H9 (cell line): ENCODE measurements around the gene GLP2R. TPM values are rescaled to one million over a fixed set of nuclear protein-coding genes. Genes with fewer than 3 reads are reported as not detected.

Source experiments
- DNase-seq: peaks from one replicate; pipeline ENCODE4 v3.0.0-alpha.2; 2017
- H2AFZ ChIP-seq: one replicate; pipeline ENCODE4 v1.6.1; 2013; ENCODE audit warnings: mild to moderate bottlenecking, low read length, control low read depth, moderate library complexity
- H2AK5ac ChIP-seq: 2 replicates; pipeline ENCODE4 v1.6.1; 2013; ENCODE audit warnings: low read length, control low read depth, mixed read lengths; ENCODE audit not compliant: insufficient read length
- H2BK120ac ChIP-seq: one replicate; pipeline ENCODE4 v1.6.1; 2013; ENCODE audit warnings: low read depth, mild to moderate bottlenecking, low read length, control low read depth, inconsistent platforms; ENCODE audit not compliant: poor library complexity, severe bottlenecking
- H2BK12ac ChIP-seq: 2 replicates; pipeline ENCODE4 v1.6.1; 2013; ENCODE audit warnings: low read length, control low read depth, mixed read lengths, low read depth; ENCODE audit not compliant: insufficient read length
- H2BK15ac ChIP-seq: 2 replicates; pipeline ENCODE4 v1.6.1; 2013; ENCODE audit warnings: low read depth, low read length, control low read depth
- H2BK20ac ChIP-seq: one replicate; pipeline ENCODE4 v1.6.1; 2013; ENCODE audit warnings: low read depth, mild to moderate bottlenecking, low read length, control low read depth, inconsistent platforms; ENCODE audit not compliant: poor library complexity, severe bottlenecking
- H2BK5ac ChIP-seq: 2 replicates; pipeline ENCODE4 v1.6.1; 2013; ENCODE audit warnings: low read length, control low read depth, mixed read lengths; ENCODE audit not compliant: insufficient read length
- H3K14ac ChIP-seq: 2 replicates; pipeline ENCODE4 v1.6.1; 2013; ENCODE audit warnings: low read length, control low read depth; ENCODE audit not compliant: insufficient read depth
- H3K18ac ChIP-seq: 2 replicates; pipeline ENCODE4 v1.6.1; 2013; ENCODE audit warnings: low read depth, mild to moderate bottlenecking, mixed read lengths, low read length, control low read depth; ENCODE audit not compliant: insufficient read length
- H3K23ac ChIP-seq: 2 replicates; pipeline ENCODE4 v1.6.1; 2013; ENCODE audit warnings: low read length, control low read depth, mixed read lengths, low read depth; ENCODE audit not compliant: insufficient read length
- H3K23me2 ChIP-seq: 2 replicates; pipeline ENCODE4 v1.6.1; 2013; ENCODE audit warnings: low read depth, mild to moderate bottlenecking, mixed read lengths, low read length, control low read depth; ENCODE audit not compliant: insufficient read length, poor library complexity, severe bottlenecking
- H3K27ac ChIP-seq: 2 replicates; pipeline ENCODE4 v1.5.1; 2013; ENCODE audit warnings: low read length, control low read depth, mixed read lengths, low read depth; ENCODE audit not compliant: insufficient read length
- H3K27me3 ChIP-seq: 2 replicates; pipeline ENCODE4 v1.6.1; 2013; ENCODE audit warnings: low read length, control low read depth, inconsistent platforms; ENCODE audit not compliant: insufficient read depth
- H3K4ac ChIP-seq: 2 replicates; pipeline ENCODE4 v1.6.1; 2013; ENCODE audit warnings: low read depth, mild to moderate bottlenecking, control low read depth, inconsistent platforms, low read length, moderate library complexity
- H3K4me1 ChIP-seq: 2 replicates; pipeline ENCODE4 v1.6.1; 2013; ENCODE audit warnings: low read length, control low read depth, inconsistent platforms; ENCODE audit not compliant: insufficient read depth
- H3K4me2 ChIP-seq: 2 replicates; pipeline ENCODE4 v1.6.1; 2013; ENCODE audit warnings: low read length, control low read depth, mixed read lengths; ENCODE audit not compliant: insufficient read length, insufficient read depth
- H3K56ac ChIP-seq: 2 replicates; pipeline ENCODE4 v1.6.1; 2013; ENCODE audit warnings: low read depth, mild to moderate bottlenecking, mixed read lengths, low read length, control low read depth; ENCODE audit not compliant: insufficient read length
- H3K79me1 ChIP-seq: 2 replicates; pipeline ENCODE4 v1.6.1; 2013; ENCODE audit warnings: low read depth, mild to moderate bottlenecking, moderate library complexity, low read length, control low read depth, inconsistent platforms; ENCODE audit not compliant: insufficient read depth, poor library complexity, severe bottlenecking
- H3K79me2 ChIP-seq: 2 replicates; pipeline ENCODE4 v1.6.1; 2013; ENCODE audit warnings: low read length, control low read depth, inconsistent platforms; ENCODE audit not compliant: insufficient read depth
- H3K9ac ChIP-seq: 2 replicates; pipeline ENCODE4 v1.6.1; 2013; ENCODE audit warnings: low read length, control low read depth, mixed read lengths; ENCODE audit not compliant: insufficient read length; ENCODE audit errors: extremely low read depth
- H3K9me3 ChIP-seq: one replicate; pipeline ENCODE4 v1.6.1; 2013; ENCODE audit warnings: low read depth, low read length, inconsistent platforms; ENCODE audit not compliant: control insufficient read depth
- H3T11ph ChIP-seq: one replicate; pipeline ENCODE4 v1.6.1; 2013; ENCODE audit warnings: mild to moderate bottlenecking, low read length, control low read depth, inconsistent platforms
- H4K20me1 ChIP-seq: one replicate; pipeline ENCODE4 v1.6.1; 2013; ENCODE audit not compliant: control insufficient read depth, insufficient read length, insufficient read depth
- H4K5ac ChIP-seq: 2 replicates; pipeline ENCODE4 v1.6.1; 2013; ENCODE audit warnings: low read depth, mild to moderate bottlenecking, mixed read lengths, low read length, control low read depth; ENCODE audit not compliant: insufficient read length
- H4K8ac ChIP-seq: replicated peaks from 2 replicates; pipeline ENCODE4 v1.6.1; 2013; ENCODE audit warnings: low read length, control low read depth, mixed read lengths, low read depth; ENCODE audit not compliant: insufficient read length
- H4K91ac ChIP-seq: 2 replicates; pipeline ENCODE4 v1.6.1; 2013; ENCODE audit warnings: low read depth, mild to moderate bottlenecking, moderate library complexity, mixed read lengths, low read length, control low read depth; ENCODE audit not compliant: insufficient read length
- H3K27ac Mint-ChIP-seq, 3 experiments: 2 replicates in 2 of 3; 3 replicates in 1 of 3; pipeline ENCODE4 v1.8.0; 2020 to 2021; ENCODE audit warnings: mixed read lengths in 3 of 3, mild to moderate bottlenecking in 1 of 3, moderate library complexity in 1 of 3
- H3K27me3 Mint-ChIP-seq: 2 replicates; pipeline ENCODE4 v1.8.0; 2021; ENCODE audit warnings: low read depth, mild to moderate bottlenecking, moderate library complexity, mixed read lengths
- H3K36me3 Mint-ChIP-seq, 3 experiments: 2 replicates in 2 of 3; 3 replicates in 1 of 3; pipeline ENCODE4 v1.8.0; 2020 to 2021; ENCODE audit warnings: low read depth in 3 of 3, mixed read lengths in 3 of 3; ENCODE audit not compliant: insufficient read depth in 1 of 3
- H3K4me1 Mint-ChIP-seq, 2 experiments: 2 replicates each; pipeline ENCODE4 v1.8.0; 2020; ENCODE audit warnings: mixed read lengths in 2 of 2
- H3K4me3 Mint-ChIP-seq, 2 experiments: 2 replicates in 1 of 2; 3 replicates in 1 of 2; pipeline ENCODE4 v1.8.0; 2020 to 2021; ENCODE audit warnings: mild to moderate bottlenecking in 2 of 2, mixed read lengths in 2 of 2, moderate library complexity in 1 of 2
- H3K9me3 Mint-ChIP-seq, 2 experiments: 2 replicates in 1 of 2; 3 replicates in 1 of 2; pipeline ENCODE4 v1.8.0; 2020; ENCODE audit warnings: mild to moderate bottlenecking in 2 of 2, mixed read lengths in 2 of 2, moderate library complexity in 1 of 2
- WGBS: extraction: QIAGEN DNeasy Blood & Tissue Kit; methylation state at CpG from one replicate; pipeline ENCODE4 v1.1.7; 2013; ENCODE audit warnings: missing lambda C conversion rate, low lambda C conversion rate, mixed read lengths; ENCODE audit not compliant: insufficient read length; ENCODE audit errors: extremely low coverage; 5-methylcytosine and 5-hydroxymethylcytosine counted together
- total RNA-seq: library from RNA; stranded (reverse); gene quantifications from 2 replicates; pipeline ENCODE4 v1.2.1, GENCODE V29; 2021
- TF ChIP-seq, protein P1 (sequence below): fragments of 200-600 bp; sonication (generic); conservative IDR thresholded peaks from 3 replicates; pipeline ENCODE4 v1.8.0; 2021; ENCODE audit warnings: antibody characterized with exemption, mild to moderate bottlenecking

Gene GLP2R
- total RNA-seq, 1 experiment from 2014 or later: not detected

DNA sequence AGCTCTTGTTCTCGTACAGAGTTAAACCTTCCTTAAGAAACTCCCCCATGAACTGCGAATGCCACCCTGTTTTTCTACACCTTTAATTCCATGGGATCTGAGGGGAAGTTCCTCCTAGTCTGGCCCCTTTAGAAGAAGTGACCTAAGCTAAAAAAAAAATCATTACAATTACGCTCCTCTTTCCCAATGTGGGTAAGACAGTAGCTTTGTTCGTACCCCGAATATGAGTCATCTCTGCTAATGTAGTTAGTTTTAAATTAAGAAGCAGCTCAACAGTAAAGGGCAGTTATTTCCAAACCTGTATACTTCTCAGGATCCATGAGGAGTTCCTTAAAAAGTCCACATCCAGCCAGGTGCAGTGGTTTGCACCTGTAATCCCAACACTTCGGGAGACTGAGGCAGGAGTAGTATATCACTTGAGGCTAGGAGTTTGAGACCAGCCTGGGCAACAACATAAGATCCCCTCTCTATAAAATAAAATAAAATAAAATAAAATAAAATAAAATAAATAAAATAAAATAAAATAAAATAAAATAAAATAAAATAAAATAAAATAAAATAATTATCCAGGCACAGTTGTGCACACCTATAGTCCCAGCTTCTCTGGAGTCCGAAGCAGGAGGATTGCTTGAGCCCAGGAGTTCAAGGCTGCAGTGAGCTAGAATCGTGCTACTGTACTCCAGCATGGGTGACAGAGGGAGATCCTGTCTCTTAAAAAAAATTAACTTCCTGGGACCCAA is 53.2 kb downstream of the GLP2R start:
- Histone ChIP-seq H3K23me2 (no peaks in the 10 kb centered on the region), H4K20me1 (no peaks in the 10 kb centered on the region), H2AFZ (no peak overlapping the region), H3K9ac (no peak overlapping the region), H4K8ac (no peak overlapping the region), H3K18ac (no peak overlapping the region), H3K23ac (no peak overlapping the region), H3K27ac (no peak overlapping the region), H4K91ac (no peak overlapping the region), H3K27me3 (no peaks in the 10 kb centered on the region), H2BK20ac (no peak overlapping the region), H4K5ac (no peak overlapping the region), H2BK15ac (no peak overlapping the region), H3K56ac (no peak overlapping the region), H2BK120ac (no peak overlapping the region), H2BK5ac (no peak overlapping the region), H3K4me2 (no peak overlapping the region), H3T11ph (no peak overlapping the region), H3K79me1 (no peaks in the 10 kb centered on the region), H3K9me3 (no peaks in the 10 kb centered on the region), H3K4me1 (no peaks in the 10 kb centered on the region), H3K79me2 (no peaks in the 10 kb centered on the region), H2BK12ac (no peak overlapping the region), H3K4ac (no peak overlapping the region), H2AK5ac (no peak overlapping the region), H3K14ac (no peak overlapping the region)
- H3K27me3 Mint-ChIP-seq: no peaks in the 10 kb centered on the region; the same call in 1 of the 2 replicates
- H3K36me3 Mint-ChIP-seq: peaks cover 0 to 7% (median 7%) of the 10 kb centered on the region in 3 experiments; a peak in 2 of 7 replicates
- no peak overlapping the region for H3K27ac Mint-ChIP-seq
- no peak overlapping the region for H3K4me3 Mint-ChIP-seq
- TF ChIP-seq, protein P1, sequence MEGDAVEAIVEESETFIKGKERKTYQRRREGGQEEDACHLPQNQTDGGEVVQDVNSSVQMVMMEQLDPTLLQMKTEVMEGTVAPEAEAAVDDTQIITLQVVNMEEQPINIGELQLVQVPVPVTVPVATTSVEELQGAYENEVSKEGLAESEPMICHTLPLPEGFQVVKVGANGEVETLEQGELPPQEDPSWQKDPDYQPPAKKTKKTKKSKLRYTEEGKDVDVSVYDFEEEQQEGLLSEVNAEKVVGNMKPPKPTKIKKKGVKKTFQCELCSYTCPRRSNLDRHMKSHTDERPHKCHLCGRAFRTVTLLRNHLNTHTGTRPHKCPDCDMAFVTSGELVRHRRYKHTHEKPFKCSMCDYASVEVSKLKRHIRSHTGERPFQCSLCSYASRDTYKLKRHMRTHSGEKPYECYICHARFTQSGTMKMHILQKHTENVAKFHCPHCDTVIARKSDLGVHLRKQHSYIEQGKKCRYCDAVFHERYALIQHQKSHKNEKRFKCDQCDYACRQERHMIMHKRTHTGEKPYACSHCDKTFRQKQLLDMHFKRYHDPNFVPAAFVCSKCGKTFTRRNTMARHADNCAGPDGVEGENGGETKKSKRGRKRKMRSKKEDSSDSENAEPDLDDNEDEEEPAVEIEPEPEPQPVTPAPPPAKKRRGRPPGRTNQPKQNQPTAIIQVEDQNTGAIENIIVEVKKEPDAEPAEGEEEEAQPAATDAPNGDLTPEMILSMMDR: no peak
- H3K4me1 Mint-ChIP-seq: peaks cover 11 to 13% of the 10 kb centered on the region in 2 experiments
- DNase-seq: no peak
- WGBS: no CpG with 5 or more reads among the region's 8 CpGs
- peaks cover 22 to 24% of the 10 kb centered on the region in 2 experiments for H3K9me3 Mint-ChIP-seq
